Measurements from ENCODE around the gene PHF2.

The PHF2 gene

GRCh38 chr9:93576258-93577077 is at the start of gene PHF2:
PHF2 (plus strand) TSS chr9:93576584; CDS start chr9:93576774, 190 bp downstream.
- H3K27ac ChIP-seq = peak within 1 kb of the TSS; percentile 82
- no peaks in the 10 kb centered on the region for H3K27me3 ChIP-seq (ENCODE audit: insufficient read depth, low read depth, severe bottlenecking)
- DNase-seq = no peak
- no peaks in the 10 kb centered on the region for H3K9me3 ChIP-seq (ENCODE audit: severe bottlenecking)
- H3K4me3 ChIP-seq (ENCODE audit: low read depth, low read length) = peak within 1 kb of the TSS; percentile 62
- no peak for TF ChIP-seq CTCF (IDR thresholded peaks at IDR 0.05; ENCODE audit: low read depth, low read length)
- no peaks in the 10 kb centered on the region; the same call in 1 of the 2 replicates for H3K36me3 ChIP-seq

GRCh38 chr9:93531374-93531773 is 45.0 kb upstream of the PHF2 start:
- Histone ChIP-seq H3K9me3 (ENCODE audit: severe bottlenecking) (no peaks in the 10 kb centered on the region), H3K27ac (no peak overlapping the region), H3K4me3 (ENCODE audit: low read depth, low read length) (no peak overlapping the region), H3K36me3 (peaks cover 45% of the 10 kb centered on the region), H3K27me3 (ENCODE audit: insufficient read depth, low read depth, severe bottlenecking) (no peaks in the 10 kb centered on the region)
- DNase-seq = no peak
- 0 out of 2 replicates have a peak, but pooled peaks have one; percentile 3 for TF ChIP-seq CTCF (IDR thresholded peaks at IDR 0.05; ENCODE audit: low read depth, low read length)

- DNase-seq = no peak
- no peak for TF ChIP-seq CTCF (IDR thresholded peaks at IDR 0.05; ENCODE audit: low read depth, low read length)
- H3K4me3 ChIP-seq (ENCODE audit: low read depth, low read length) = no peak overlapping the region
- peaks cover 41% of the 10 kb centered on the region for H3K36me3 ChIP-seq
- no peaks in the 10 kb centered on the region for H3K27me3 ChIP-seq (ENCODE audit: insufficient read depth, low read depth, severe bottlenecking)
- no peaks in the 10 kb centered on the region for H3K9me3 ChIP-seq (ENCODE audit: severe bottlenecking)
- H3K27ac ChIP-seq = no peak overlapping the region
These were observed 44.2 kb upstream of the PHF2 start for GRCh38 chr9:93532141-93532540.

GRCh38 chr9:93533863-93534262 is 42.5 kb upstream of the PHF2 start:
- TF ChIP-seq CTCF (IDR thresholded peaks at IDR 0.05; ENCODE audit: low read depth, low read length) = peak; percentile 29; the same call in 1 of the 2 replicates
- DNase-seq = no peak
- Histone ChIP-seq H3K4me3 (ENCODE audit: low read depth, low read length) (no peak overlapping the region), H3K9me3 (ENCODE audit: severe bottlenecking) (no peaks in the 10 kb centered on the region), H3K27me3 (ENCODE audit: insufficient read depth, low read depth, severe bottlenecking) (no peaks in the 10 kb centered on the region), H3K27ac (no peak overlapping the region), H3K36me3 (peaks cover 28% of the 10 kb centered on the region)

- Histone ChIP-seq H3K36me3 (peaks cover 18% of the 10 kb centered on the region), H3K9me3 (ENCODE audit: severe bottlenecking) (no peaks in the 10 kb centered on the region), H3K27ac (no peak overlapping the region), H3K27me3 (ENCODE audit: insufficient read depth, low read depth, severe bottlenecking) (no peaks in the 10 kb centered on the region), H3K4me3 (ENCODE audit: low read depth, low read length) (no peak overlapping the region)
- no peak for TF ChIP-seq CTCF (IDR thresholded peaks at IDR 0.05; ENCODE audit: low read depth, low read length)
- no peak for DNase-seq
These were observed 40.2 kb upstream of the PHF2 start for GRCh38 chr9:93536167-93536566.

Data from WERI-Rb-1 (cell line).